Stimulated activated CD4-positive, alpha-beta T cell treated with anti-CD3 and anti-CD28 coated beads, Interleukin-12 subunit alpha, Interleukin-12 subunit beta, amount 100 ng/mL, for 48 hours (primary cell): Measurements from ENCODE around the gene PFKL.

Experiments
- DNase-seq, 3 donors: peaks; one replicate each; pipeline ENCODE4 v3.0.0-alpha.2; 2020; ENCODE audit warnings: low read depth in 2 of 3, low spot score in 1 of 3

PFKL gene

GRCh38 chr21:44312716-44313115 is 12.9 kb downstream of the PFKL start:
- DNase-seq: no peak

GRCh38 chr21:44313451-44313850 is 13.6 kb downstream of the PFKL start:
- no peak for DNase-seq

GRCh38 chr21:44314128-44314527 is 14.3 kb downstream of the PFKL start:
- DNase-seq: no peak

GRCh38 chr21:44314561-44314960 is 14.7 kb downstream of the PFKL start:
- DNase-seq: no peak

GRCh38 chr21:44315691-44316203 is 15.9 kb downstream of the PFKL start:
- DNase-seq: no peak

- DNase-seq: no peak
These were observed 16.5 kb downstream of the PFKL start for GRCh38 chr21:44316277-44316900.

- no peak for DNase-seq
These were observed 17.5 kb downstream of the PFKL start for GRCh38 chr21:44317241-44317782.

GRCh38 chr21:44317871-44318270 is 18.0 kb downstream of the PFKL start:
- no peak for DNase-seq

GRCh38 chr21:44318489-44319285 is 18.8 kb downstream of the PFKL start:
- DNase-seq: no peak

GRCh38 chr21:44319407-44320065 is 19.7 kb downstream of the PFKL start:
- DNase-seq: no peak

GRCh38 chr21:44320847-44321246 is 21.0 kb downstream of the PFKL start:
- no peak for DNase-seq

GRCh38 chr21:44321846-44322450 is 22.1 kb downstream of the PFKL start:
- DNase-seq: no peak

GRCh38 chr21:44322621-44323325 is 22.9 kb downstream of the PFKL start:
- no peak for DNase-seq

GRCh38 chr21:44323591-44323990 is 23.7 kb downstream of the PFKL start:
- no peak for DNase-seq

GRCh38 chr21:44324106-44324853 is 24.4 kb downstream of the PFKL start:
- DNase-seq: no peak

GRCh38 chr21:44324854-44325107 is 24.9 kb downstream of the PFKL start:
- no peak for DNase-seq

- DNase-seq: no peak
These were observed 25.8 kb downstream of the PFKL start for GRCh38 chr21:44325386-44326271.

GRCh38 chr21:44326272-44326647 is 26.4 kb downstream of the PFKL start:
- DNase-seq: no peak
